NOMO-1 treated with dmso at 0.1 percent for 144 hours (cell line): ENCODE data around the gene CREB3L1.

Experiments used
- DNase-seq: peaks from one replicate; lab custom pipeline; 2025; ENCODE audit not compliant: unreplicated experiment; lab: John Stamatoyannopoulos, UW

Gene CREB3L1

GRCh38 chr11:46277622-46278386 is at the start of gene CREB3L1:
CREB3L1 (plus strand) TSS chr11:46277662; CDS start chr11:46278112, 450 bp downstream.
- DNase-seq, result peak; percentile 32

GRCh38 chr11:46229230-46229629 is 48.2 kb upstream of the CREB3L1 start:
- peak; percentile 65 for DNase-seq

GRCh38 chr11:46234311-46234710 is 43.2 kb upstream of the CREB3L1 start:
- no peak for DNase-seq

GRCh38 chr11:46235777-46236688 is 41.4 kb upstream of the CREB3L1 start:
- peak; percentile 37 for DNase-seq

GRCh38 chr11:46236918-46237247 is 40.6 kb upstream of the CREB3L1 start:
- no peak for DNase-seq

- peak; percentile 78 for DNase-seq
Observed at GRCh38 chr11:46237248-46238077, 40.0 kb upstream of the CREB3L1 start.

- DNase-seq, result peak; percentile 39
Observed at GRCh38 chr11:46238078-46238966, 39.1 kb upstream of the CREB3L1 start.

GRCh38 chr11:46238967-46239800 is 38.3 kb upstream of the CREB3L1 start:
- DNase-seq, result peak; percentile 79

- no peak for DNase-seq
Observed at GRCh38 chr11:46239801-46240061, 37.7 kb upstream of the CREB3L1 start.

GRCh38 chr11:46240371-46240770 is 37.1 kb upstream of the CREB3L1 start:
- DNase-seq, result no peak

GRCh38 chr11:46240861-46241260 is 36.6 kb upstream of the CREB3L1 start:
- DNase-seq, result no peak

GRCh38 chr11:46242041-46242951 is 35.2 kb upstream of the CREB3L1 start:
- no peak for DNase-seq

- peak; percentile 71 for DNase-seq
Observed at GRCh38 chr11:46242952-46243795, 34.3 kb upstream of the CREB3L1 start.

GRCh38 chr11:46243796-46244109 is 33.7 kb upstream of the CREB3L1 start:
- DNase-seq, result no peak

GRCh38 chr11:46246521-46246920 is 30.9 kb upstream of the CREB3L1 start:
- no peak for DNase-seq

- DNase-seq, result no peak
Observed at GRCh38 chr11:46247090-46247489, 30.4 kb upstream of the CREB3L1 start.

- no peak for DNase-seq
Observed at GRCh38 chr11:46247659-46248058, 29.8 kb upstream of the CREB3L1 start.
